Memory B cell (primary cell): ENCODE data around the gene PATJ.
"Not testable (repeated sequence)": the region's sequence is repeated elsewhere in the genome, so short reads cannot be mapped to it uniquely, and the experiment has no call there.

Source experiments
- ATAC-seq: fragments of 150-1000 bp; cut with Tn5 transposase; 2 replicates; pipeline ENCODE4 v1.10.0; 2021; ENCODE audit warnings: low read depth, mild to moderate bottlenecking, moderate library complexity
- DNase-seq, 2 donors: peaks; one replicate each; pipeline ENCODE4 v3.0.0; 2022; ENCODE audit warnings: low spot score in 2 of 2
- H3K27ac Mint-ChIP-seq: one replicate; pipeline ENCODE4 v1.8.0; 2022; ENCODE audit warnings: mild to moderate bottlenecking, moderate library complexity, mixed read lengths
- H3K27me3 Mint-ChIP-seq: one replicate; pipeline ENCODE4 v1.8.0; 2022; ENCODE audit warnings: mixed read lengths
- H3K36me3 Mint-ChIP-seq: one replicate; pipeline ENCODE4 v1.8.0; 2022; ENCODE audit warnings: mild to moderate bottlenecking, mixed read lengths
- H3K4me1 Mint-ChIP-seq: one replicate; pipeline ENCODE4 v1.8.0; 2022; ENCODE audit warnings: mixed read lengths
- H3K4me3 Mint-ChIP-seq: one replicate; pipeline ENCODE4 v1.8.0; 2022; ENCODE audit warnings: mild to moderate bottlenecking, moderate library complexity, mixed read lengths
- H3K9me3 Mint-ChIP-seq: one replicate; pipeline ENCODE4 v1.8.0; 2022; ENCODE audit warnings: mixed read lengths

PATJ gene

DNA sequence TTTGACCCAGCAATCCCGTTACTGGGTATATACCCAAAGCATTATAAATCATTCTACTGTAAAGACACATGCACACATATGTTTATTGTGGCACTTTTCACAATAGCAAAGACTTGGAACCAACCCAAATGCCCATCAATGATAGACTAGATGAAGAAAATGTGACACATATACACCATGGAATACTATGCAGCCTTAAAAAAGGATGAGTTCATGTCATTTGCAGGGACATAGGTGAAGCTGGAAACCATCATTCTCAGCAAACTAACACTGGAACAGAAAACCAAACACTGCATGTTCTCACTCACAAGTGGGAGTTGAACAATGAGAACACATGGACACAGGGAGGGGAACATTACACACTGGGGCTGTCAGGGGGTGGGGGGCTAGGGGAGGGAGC, 11.6 kb upstream of the PATJ start:
- H3K36me3 Mint-ChIP-seq, H3K9me3 Mint-ChIP-seq, H3K4me1 Mint-ChIP-seq, H3K4me3 Mint-ChIP-seq, H3K27ac Mint-ChIP-seq, H3K27me3 Mint-ChIP-seq, ATAC-seq, DNase-seq: not testable (repeated sequence)

DNA sequence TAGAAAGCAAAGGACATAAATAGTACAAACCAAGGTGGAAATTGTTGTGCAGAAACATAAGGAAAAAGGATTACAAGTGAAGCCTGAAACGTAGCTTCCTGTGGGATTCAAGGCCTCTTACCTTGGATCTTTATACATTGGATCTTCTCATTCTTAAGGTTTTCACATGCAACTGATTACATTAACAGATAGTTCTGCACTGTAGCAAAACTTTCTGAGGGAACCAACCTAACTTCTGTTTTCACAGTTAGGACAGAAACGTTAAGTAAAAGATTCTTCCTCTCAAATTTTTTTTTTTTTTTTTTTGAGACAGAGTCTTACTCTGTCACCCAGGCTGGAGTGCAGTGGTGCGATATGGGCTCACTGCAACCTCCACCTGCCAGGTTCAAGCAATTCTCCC, 9.6 kb upstream of the PATJ start:
- Mint-ChIP-seq H3K36me3 (no peaks in the 10 kb centered on the region), H3K4me1 (peaks cover 3% of the 10 kb centered on the region), H3K27ac (no peak overlapping the region), H3K9me3 (no peaks in the 10 kb centered on the region), H3K4me3 (no peak overlapping the region), H3K27me3 (no peaks in the 10 kb centered on the region)
- DNase-seq (no peak), ATAC-seq (no peak)

DNA sequence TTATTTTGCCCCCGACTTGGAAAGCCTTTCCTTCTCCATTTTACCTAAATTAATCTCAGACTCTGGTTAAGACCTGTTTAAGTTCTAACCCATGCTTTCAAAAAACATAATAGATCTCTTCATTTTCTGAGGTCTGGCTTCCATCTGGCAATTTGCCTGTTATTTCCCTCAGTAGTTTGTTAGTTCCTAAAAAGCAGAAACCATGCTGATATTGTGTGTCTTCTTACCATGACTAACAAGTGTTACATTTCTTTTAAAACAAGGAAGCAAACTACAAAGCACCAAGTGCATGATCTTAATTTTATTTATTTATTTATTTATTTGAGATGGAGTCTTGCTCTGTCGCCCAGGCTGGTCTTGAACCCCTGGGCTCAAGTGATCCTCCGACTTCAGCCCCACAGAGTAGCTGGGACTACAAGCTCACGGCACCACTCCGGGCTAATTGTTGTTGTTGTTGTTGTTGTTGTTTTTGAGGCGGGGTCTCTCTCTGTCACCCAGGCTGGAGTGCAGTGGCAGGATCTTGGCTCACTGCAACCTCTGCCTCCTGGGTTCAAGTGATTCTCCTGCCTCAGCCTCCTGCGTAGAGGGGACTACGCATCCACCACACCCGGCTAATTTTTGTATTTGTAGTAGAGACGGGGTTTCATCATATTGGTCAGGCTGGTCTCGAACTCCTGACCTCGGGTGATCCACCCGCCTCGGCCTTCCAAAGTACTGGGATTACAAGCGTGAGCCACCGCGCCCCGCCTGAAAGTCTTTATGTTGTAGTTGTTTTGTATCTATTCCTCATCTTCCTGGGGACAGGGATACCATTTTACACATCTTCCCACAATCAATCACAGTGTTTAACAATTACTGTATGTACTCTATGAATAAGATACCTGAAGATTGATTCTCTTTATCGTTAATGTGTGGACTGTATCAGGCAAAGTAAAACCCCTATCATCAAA, 1.3 kb upstream of the PATJ start:
- Mint-ChIP-seq H3K9me3 (no peaks in the 10 kb centered on the region), H3K4me3 (peak overlapping the region; percentile 91), H3K27ac (peak overlapping the region; percentile 87), H3K36me3 (no peaks in the 10 kb centered on the region), H3K4me1 (peaks cover 14% of the 10 kb centered on the region), H3K27me3 (no peaks in the 10 kb centered on the region)
- no peak for DNase-seq
- no peak for ATAC-seq

DNA sequence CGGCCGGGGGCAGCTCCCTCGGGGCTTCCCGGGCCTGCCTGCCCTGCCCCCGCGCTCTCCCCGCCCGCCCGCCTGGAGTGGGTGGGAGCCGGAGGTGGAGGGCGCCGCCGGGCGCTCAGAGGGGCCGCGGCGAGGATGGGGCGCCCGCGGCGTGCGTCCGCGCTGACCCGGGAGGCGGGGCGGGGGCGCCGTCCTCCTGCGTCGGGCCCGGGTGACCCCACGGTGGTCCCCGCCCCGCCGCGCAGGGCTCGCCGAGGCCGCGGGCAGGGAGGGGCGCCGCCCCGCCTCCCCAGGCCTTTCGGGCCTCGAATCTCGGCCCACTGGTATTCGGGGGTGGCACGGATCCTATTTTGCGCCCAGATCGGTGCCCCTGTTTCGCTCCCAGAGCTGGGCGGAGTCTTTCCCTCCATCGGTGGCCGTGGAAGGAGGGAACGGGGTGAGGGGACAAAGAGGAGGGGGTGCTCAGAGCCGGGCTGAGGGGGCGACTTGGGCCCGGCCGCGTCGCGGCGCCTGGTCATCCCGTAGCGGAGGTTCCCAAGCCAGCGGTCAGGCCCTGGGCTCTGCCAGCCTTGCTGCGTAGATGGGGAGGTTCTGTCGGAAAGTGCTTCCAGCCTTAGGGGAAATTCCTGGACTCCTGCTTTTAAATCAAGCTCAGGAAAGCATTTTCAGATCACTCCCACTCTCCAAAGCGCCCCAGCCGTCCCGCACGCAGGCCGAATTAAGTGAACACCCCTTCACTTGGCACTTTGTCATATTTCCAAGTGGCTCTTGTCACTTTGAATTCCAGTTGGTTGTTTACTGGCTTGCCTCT, 545 bp downstream of the PATJ start:
- Mint-ChIP-seq H3K9me3 (no peaks in the 10 kb centered on the region), H3K4me3 (peak overlapping the region; percentile 91), H3K27me3 (no peaks in the 10 kb centered on the region), H3K4me1 (peaks cover 17% of the 10 kb centered on the region), H3K27ac (peak overlapping the region; percentile 87), H3K36me3 (peaks cover 2% of the 10 kb centered on the region)
- peak; percentile 47 for ATAC-seq
- DNase-seq = peak; percentile 7 to 24

DNA sequence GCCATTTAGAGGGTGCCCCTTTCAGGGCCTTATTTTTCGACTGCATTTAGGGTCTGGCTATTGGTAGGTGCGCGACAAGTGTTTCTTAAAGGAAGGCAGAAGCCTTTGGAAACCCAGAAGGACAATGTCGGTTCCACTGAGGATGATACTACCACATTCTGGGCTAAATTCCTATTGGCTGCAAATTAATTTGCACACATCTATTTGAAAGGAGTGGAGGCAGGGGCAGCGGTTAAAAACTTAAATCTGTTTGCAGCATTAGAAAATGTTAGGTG, 1.1 kb downstream of the PATJ start:
- peaks cover 2% of the 10 kb centered on the region for H3K36me3 Mint-ChIP-seq
- no peaks in the 10 kb centered on the region for H3K27me3 Mint-ChIP-seq
- H3K27ac Mint-ChIP-seq = peak overlapping the region; percentile 24
- peak overlapping the region; percentile 72 for H3K4me3 Mint-ChIP-seq
- DNase-seq = no peak
- no peak for ATAC-seq
- H3K9me3 Mint-ChIP-seq = no peaks in the 10 kb centered on the region
- H3K4me1 Mint-ChIP-seq = peaks cover 17% of the 10 kb centered on the region

DNA sequence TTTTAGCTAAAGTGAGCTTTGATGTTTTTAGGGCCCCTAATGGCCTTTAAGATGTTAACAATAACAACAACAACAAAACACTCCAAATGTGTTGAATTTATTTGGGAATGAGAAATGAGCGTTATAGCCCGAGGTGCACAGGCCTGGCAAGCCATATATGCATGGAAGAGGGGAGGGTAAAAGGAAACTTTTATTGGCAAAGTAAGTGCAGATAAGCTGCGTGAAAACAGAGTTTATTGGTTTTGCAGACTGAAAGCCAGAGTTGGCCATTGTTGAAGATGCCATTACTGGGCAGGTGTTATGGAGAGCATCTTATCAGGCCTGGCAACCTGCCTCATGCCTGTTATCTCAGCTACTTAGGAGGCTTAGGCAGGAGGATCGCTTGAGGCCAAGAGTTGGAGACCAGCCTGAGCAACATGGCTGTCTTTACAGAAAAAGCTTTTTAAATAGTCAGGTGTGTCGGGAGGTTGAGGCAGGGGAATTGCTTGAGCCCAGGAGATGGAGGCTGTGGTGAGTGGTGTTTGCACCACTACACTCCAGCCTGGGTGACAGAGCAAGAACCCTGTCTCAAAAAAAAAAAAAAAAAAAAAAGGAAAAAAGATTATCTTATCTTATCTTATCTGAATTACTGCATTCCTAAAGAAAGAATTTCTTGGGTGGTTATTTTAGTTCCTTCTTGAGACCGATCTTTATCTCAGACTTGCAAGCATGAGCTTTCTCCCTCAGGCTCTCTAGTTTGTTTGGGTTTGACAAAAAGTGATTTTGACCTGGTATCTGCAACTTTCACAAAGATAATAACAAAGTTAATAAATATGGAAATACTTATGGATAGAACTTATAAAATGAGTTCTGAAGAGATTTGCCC, 1.7 kb downstream of the PATJ start:
- peaks cover 17% of the 10 kb centered on the region for H3K4me1 Mint-ChIP-seq
- no peaks in the 10 kb centered on the region for H3K9me3 Mint-ChIP-seq
- H3K4me3 Mint-ChIP-seq = peak overlapping the region; percentile 72
- no peaks in the 10 kb centered on the region for H3K27me3 Mint-ChIP-seq
- peak overlapping the region; percentile 24 for H3K27ac Mint-ChIP-seq
- peaks cover 2% of the 10 kb centered on the region for H3K36me3 Mint-ChIP-seq
- DNase-seq (no peak), ATAC-seq (no peak)

DNA sequence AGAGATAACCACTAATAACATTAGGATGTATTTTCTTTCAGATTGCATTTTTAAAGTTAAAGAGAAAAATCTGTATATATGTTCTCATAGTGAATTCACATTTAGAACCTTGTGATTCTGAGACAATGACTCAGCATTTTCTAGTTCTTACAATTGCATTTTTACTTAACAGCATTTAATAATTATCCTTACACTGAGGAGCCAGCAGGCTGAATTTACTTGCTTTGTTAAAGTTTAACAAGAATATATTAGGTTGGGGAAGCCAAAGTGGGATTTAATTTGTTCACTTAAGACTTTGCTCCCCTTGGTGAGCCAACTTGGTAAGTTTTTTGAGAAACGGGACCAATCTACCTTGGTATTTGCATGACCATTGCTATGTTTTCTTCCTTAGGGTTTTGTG, 4.5 kb downstream of the PATJ start:
- peaks cover 2% of the 10 kb centered on the region for H3K36me3 Mint-ChIP-seq
- ATAC-seq = no peak
- no peak overlapping the region for H3K27ac Mint-ChIP-seq
- H3K27me3 Mint-ChIP-seq = no peaks in the 10 kb centered on the region
- DNase-seq = no peak
- no peak overlapping the region for H3K4me3 Mint-ChIP-seq
- H3K4me1 Mint-ChIP-seq = peaks cover 14% of the 10 kb centered on the region
- no peaks in the 10 kb centered on the region for H3K9me3 Mint-ChIP-seq

DNA sequence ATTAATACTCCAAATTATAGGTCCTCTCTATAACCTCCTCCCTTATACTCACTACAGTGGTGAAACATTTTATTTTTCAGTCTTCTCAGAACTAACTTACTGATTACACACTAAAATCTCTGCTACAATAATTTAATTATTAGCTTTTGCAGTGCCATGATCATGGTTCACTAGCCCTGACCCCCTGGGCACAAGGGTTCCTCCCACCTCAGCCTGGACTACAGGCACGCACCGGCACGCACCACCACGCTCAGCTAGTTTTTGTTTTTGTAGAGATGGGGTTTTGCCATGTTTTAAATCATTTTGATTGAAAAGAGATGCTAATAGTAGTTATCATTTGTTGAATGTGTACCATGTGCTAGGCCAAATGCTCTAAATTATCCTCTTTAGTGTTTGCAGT, 6.3 kb downstream of the PATJ start:
- Mint-ChIP-seq H3K4me3 (no peak overlapping the region), H3K4me1 (peaks cover 8% of the 10 kb centered on the region), H3K9me3 (no peaks in the 10 kb centered on the region), H3K27ac (no peak overlapping the region), H3K27me3 (no peaks in the 10 kb centered on the region), H3K36me3 (peaks cover 2% of the 10 kb centered on the region)
- DNase-seq (no peak), ATAC-seq (no peak)

DNA sequence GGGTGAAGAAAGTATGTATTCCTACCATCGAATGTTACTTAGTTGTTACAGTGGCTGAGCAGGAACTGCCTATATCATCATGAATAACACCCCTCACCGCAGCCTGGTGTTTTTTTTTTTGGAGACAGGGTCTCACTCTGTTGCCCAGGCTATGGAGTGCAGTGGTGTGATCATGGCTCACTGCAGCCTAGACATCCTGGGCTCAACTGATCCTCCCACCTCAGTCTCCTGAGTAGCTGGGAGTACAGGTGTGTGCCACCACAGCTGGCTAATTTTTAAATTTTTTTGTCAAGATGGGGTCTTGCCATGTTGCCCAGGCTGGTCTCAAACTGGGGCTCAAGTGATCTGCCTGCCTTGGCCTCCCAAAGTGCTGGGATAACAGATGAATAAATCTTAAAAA, 7.3 kb downstream of the PATJ start:
- H3K9me3 Mint-ChIP-seq = no peaks in the 10 kb centered on the region
- no peak for ATAC-seq
- H3K27me3 Mint-ChIP-seq = no peaks in the 10 kb centered on the region
- peaks cover 2% of the 10 kb centered on the region for H3K36me3 Mint-ChIP-seq
- no peak for DNase-seq
- H3K27ac Mint-ChIP-seq = no peak overlapping the region
- H3K4me3 Mint-ChIP-seq = no peak overlapping the region
- H3K4me1 Mint-ChIP-seq = peaks cover 3% of the 10 kb centered on the region

DNA sequence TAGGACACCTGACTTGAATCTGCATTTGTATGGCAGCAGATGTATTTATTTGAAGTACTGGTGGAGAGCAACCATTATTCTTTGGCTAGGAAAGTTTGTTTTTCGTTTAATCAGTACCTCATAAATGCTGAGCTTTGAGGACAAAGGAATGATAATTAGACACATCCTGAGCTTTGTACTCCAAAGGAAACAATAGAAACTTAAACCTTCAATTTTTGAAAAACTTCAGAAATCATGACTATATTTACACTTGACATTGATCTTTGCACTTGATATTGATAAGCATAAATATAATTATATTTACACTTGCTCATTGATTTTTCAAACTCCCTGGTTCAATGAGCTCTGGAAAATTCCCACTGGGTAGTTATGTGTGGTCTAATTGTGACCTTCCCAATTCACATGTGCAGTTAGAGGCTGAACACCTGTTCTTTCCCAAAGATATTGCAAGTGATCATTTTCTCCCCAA, 10.7 kb downstream of the PATJ start:
- H3K36me3 Mint-ChIP-seq = no peaks in the 10 kb centered on the region
- no peaks in the 10 kb centered on the region for H3K27me3 Mint-ChIP-seq
- no peak overlapping the region for H3K4me3 Mint-ChIP-seq
- H3K4me1 Mint-ChIP-seq = no peaks in the 10 kb centered on the region
- DNase-seq (no peak), ATAC-seq (no peak)
- H3K27ac Mint-ChIP-seq = no peak overlapping the region
- no peaks in the 10 kb centered on the region for H3K9me3 Mint-ChIP-seq

DNA sequence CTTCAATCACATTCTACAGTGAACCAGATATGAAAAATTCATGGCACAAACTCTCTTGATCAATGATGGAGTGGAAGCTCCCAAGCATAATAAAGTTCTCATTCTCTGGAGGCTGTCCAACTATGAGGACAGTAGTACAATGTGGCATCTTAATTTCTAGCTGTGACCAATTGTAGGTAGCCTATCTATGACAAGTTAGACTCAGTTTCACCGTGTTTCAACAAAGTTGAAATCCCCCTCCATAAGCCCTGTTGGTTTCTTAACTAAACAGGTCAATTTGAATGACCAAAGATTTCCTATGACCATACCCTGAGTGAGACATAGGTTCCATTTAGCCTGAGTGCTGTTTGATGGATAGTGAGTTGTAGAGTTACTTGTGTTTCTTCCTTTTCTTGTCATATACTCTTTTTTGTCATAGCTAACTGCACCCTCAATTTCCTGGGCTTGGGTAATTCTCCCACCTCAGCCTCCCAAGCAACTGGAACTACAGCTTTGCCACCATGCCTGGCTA, 11.8 kb downstream of the PATJ start:
- no peaks in the 10 kb centered on the region for H3K36me3 Mint-ChIP-seq
- H3K27ac Mint-ChIP-seq = no peak overlapping the region
- no peak overlapping the region for H3K4me3 Mint-ChIP-seq
- H3K27me3 Mint-ChIP-seq = no peaks in the 10 kb centered on the region
- DNase-seq (no peak), ATAC-seq (no peak)
- H3K9me3 Mint-ChIP-seq = no peaks in the 10 kb centered on the region
- H3K4me1 Mint-ChIP-seq = no peaks in the 10 kb centered on the region

DNA sequence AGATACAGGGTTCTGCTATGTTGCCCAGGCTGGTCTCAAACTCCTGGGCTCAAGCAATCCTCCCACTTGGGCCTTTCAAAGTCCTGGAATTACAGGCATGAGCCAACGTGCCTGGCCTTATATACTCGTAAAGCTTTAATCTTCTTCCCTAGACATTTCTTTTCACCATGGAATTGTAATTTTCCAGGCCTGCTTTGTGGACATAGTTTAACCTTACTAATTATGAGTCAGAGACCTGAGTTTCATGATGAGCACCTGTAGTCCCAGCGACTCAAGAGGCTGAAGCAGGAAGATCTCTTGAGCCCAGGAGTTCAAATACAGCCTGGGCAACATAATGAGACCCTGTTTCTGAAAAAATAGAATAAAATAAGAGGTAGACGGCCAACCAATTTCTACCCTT, 12.3 kb downstream of the PATJ start:
- Mint-ChIP-seq H3K4me1 (no peaks in the 10 kb centered on the region), H3K9me3 (no peaks in the 10 kb centered on the region), H3K27me3 (no peaks in the 10 kb centered on the region), H3K27ac (no peak overlapping the region), H3K4me3 (no peak overlapping the region), H3K36me3 (no peaks in the 10 kb centered on the region)
- DNase-seq = no peak
- no peak for ATAC-seq

DNA sequence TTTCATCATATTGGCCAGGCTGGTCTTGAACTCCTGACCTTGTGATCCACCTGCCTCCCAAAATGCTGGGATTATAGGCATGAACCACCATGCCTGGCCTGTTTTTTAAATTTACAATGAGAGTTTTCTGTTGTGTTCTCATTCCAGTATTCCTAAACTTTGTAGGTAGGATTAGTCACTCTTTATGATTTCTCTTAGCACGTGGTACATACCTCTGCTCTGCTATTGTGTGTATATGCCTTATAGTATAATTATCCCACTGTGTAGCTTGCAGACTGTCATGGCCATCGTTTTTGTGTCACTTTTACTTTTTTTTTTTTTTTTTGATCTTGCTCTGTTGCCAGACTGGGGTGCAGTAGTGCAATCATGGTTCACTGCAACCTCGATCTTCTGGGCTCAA, 14.5 kb downstream of the PATJ start:
- Mint-ChIP-seq H3K9me3 (no peaks in the 10 kb centered on the region), H3K4me1 (no peaks in the 10 kb centered on the region), H3K36me3 (peaks cover 4% of the 10 kb centered on the region), H3K27me3 (no peaks in the 10 kb centered on the region), H3K4me3 (no peak overlapping the region), H3K27ac (no peak overlapping the region)
- no peak for DNase-seq
- no peak for ATAC-seq

DNA sequence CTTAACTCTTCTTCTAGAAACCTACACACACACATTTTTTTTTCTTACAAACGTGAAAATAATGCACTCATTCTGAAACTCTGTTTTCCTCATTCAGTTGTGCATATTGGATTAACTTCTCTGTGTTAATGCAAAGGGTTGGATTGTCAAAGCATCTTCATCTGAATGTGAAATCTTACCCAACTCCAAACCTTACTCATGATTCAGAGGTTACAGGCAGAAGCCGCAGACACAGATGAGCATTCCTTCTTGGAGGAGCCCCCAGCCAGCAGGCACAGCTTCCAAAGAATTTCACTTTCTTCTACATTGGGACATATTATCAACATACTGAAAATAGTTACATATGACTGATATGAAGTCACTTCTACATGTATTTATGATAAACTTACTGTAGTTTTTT, 15.7 kb downstream of the PATJ start:
- Mint-ChIP-seq H3K9me3 (no peaks in the 10 kb centered on the region), H3K27me3 (no peaks in the 10 kb centered on the region), H3K4me3 (no peak overlapping the region), H3K36me3 (peaks cover 4% of the 10 kb centered on the region), H3K4me1 (no peaks in the 10 kb centered on the region), H3K27ac (no peak overlapping the region)
- ATAC-seq (no peak), DNase-seq (no peak)
